Cardiac fibroblast (primary cell): ENCODE measurements around the gene AKAP6.

Experiments used
- DNase-seq, 2 donors: peaks; one replicate each; pipeline versions ENCODE4 v3.0.0 to v3.0.0-alpha.2; 2010; ENCODE audit warnings: low read depth in 2 of 2
- H3K4me3 ChIP-seq, 2 donors: replicated peaks in 1 of 2; 1 replicate in 1 of 2; 2 replicates in 1 of 2; pipeline ENCODE4 v1.5.1; 2011; ENCODE audit warnings: low read depth in 2 of 2, low read length in 2 of 2, mild to moderate bottlenecking in 2 of 2, moderate library complexity in 1 of 2
- TF ChIP-seq, protein P1 (sequence below): IDR thresholded peaks from one replicate; pipeline ENCODE4 v1.5.1; 2011; ENCODE audit warnings: low read depth, mild to moderate bottlenecking, low read length, inconsistent platforms

AKAP6 gene

DNA sequence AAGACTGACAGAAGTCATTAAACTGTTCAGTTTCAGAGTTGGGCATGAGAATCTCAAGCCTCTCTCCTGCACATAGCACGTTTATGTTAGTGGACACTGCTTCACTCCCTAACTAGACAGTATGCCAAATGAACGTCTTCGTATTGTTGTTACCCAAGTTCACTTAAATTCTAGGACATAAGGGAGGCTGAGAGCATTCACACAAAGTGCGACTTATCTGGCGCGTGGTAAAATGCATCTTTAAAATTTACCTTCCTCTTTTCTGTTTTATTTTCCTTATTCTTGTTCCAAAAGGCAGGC, 166.3 kb downstream of the AKAP6 start:
- DNase-seq = no peak
- TF ChIP-seq, protein P1, sequence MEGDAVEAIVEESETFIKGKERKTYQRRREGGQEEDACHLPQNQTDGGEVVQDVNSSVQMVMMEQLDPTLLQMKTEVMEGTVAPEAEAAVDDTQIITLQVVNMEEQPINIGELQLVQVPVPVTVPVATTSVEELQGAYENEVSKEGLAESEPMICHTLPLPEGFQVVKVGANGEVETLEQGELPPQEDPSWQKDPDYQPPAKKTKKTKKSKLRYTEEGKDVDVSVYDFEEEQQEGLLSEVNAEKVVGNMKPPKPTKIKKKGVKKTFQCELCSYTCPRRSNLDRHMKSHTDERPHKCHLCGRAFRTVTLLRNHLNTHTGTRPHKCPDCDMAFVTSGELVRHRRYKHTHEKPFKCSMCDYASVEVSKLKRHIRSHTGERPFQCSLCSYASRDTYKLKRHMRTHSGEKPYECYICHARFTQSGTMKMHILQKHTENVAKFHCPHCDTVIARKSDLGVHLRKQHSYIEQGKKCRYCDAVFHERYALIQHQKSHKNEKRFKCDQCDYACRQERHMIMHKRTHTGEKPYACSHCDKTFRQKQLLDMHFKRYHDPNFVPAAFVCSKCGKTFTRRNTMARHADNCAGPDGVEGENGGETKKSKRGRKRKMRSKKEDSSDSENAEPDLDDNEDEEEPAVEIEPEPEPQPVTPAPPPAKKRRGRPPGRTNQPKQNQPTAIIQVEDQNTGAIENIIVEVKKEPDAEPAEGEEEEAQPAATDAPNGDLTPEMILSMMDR = no peak
- no peak overlapping the region for H3K4me3 ChIP-seq

DNA sequence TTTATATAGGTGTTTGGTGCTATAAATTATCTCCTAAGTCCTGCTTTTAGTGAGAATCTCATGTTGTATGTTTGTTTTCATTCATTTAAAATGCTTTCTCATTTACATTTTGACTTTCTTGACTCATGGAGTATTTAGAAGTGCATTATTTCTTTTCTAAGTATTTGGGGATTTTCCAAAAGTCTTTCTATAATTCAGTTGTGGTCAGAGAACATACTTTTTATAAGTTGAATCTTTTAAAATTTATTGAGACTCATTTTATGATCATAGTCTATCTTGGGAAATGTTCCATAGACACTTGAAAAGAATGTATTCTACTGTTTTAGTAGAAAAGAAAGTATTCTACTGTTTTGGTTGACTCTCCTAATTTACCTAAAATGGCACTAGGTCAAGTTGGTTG, 168.2 kb downstream of the AKAP6 start:
- H3K4me3 ChIP-seq = no peak overlapping the region
- DNase-seq = no peak
- TF ChIP-seq, protein P1 = no peak

DNA sequence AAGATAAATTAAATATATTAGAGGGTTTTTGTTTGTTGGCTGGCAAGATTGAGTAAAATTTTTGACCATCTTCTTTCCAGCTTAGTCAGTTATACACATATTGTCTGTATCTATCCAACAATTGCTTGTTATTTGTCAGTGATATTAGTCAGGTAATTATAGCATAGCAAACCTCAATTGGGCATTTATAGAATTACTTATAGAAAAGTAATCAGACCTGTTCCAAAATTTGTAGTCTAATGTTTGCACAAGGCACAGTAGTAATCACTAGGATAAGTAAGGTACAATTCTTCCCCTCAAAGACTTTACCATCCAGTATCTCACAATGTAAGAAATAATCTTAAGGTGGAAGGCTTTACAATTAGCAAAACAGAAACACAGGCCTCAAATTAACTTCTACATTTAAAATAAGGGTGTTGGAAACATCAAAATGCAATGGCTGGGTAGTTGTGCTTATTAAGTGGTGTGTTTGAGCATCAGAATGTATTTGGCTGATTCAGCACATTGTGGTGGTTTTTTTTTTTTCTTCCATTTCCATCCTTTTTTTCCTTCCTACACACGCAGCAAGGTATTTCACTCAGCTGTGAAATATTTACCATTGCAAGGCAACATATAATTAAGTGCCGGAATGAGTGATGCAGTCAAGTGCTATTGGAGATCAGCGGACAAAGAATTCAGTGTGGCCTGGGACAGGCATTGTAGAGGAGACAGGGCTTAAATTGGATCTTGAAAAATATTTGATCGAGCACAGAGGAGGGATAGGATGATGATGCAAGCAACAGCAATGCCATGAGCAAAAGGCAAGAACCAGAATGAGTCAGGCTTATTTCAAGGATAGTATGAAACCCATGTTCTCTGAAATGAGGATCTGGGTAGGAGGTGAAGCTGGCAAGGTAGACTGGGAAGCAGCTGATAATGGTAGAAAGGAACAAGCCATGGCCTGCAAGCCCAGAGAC, 178.2 kb downstream of the AKAP6 start:
- H3K4me3 ChIP-seq = no peak overlapping the region
- TF ChIP-seq, protein P1 = no peak
- peak; percentile 64 to 88 for DNase-seq

DNA sequence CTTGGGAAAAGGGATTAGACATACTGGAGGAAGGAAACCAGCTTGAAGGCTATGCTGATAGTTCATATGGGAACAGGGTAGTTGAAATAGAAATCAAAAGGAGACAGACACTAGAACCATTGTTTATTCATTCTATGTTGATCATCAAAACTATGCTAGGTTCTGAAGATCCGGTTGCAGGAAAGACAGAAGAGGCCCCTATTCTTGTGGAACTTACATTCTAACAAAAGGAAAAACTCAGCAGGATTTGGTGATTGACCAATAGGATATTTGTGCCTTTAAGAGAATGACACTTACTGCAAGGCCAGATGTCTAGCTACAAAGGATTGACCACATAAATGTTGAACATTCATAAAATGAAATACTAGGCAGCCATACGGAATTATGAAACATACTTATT, 179.2 kb downstream of the AKAP6 start:
- TF ChIP-seq, protein P1 = no peak
- peak; percentile 31 to 68 for DNase-seq
- H3K4me3 ChIP-seq = no peak overlapping the region

DNA sequence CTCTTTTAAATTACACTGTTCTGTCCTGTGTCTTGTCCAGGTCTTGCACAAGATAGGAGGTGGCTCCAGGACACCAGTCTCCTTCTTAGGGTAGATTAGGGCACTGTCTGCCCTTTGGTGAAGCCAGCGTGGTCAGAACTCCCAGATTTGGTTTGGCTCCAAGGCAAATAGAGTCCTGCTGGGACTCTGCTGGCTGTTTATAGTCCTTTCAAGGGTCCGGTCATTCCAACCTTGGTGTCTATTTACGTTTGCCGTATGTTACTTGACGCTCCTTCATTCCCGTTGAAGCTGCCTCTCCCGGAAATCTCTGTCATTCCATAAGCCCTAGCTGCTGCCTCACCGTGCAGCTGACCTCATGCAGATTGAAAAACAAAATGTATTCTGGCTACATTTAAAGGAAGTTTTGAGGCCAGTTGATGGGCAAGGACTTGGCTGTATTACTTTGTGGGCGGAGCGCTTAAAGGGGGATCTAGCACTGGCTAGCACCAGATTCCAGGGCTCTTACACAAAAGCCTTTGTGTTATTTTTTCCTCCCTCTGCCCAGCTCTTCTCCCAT, 180.6 kb downstream of the AKAP6 start:
- DNase-seq = peak; percentile 98 to 99
- TF ChIP-seq, protein P1 = no peak
- peak overlapping the region in 1 of 2 donors; percentile 19 for H3K4me3 ChIP-seq

DNA sequence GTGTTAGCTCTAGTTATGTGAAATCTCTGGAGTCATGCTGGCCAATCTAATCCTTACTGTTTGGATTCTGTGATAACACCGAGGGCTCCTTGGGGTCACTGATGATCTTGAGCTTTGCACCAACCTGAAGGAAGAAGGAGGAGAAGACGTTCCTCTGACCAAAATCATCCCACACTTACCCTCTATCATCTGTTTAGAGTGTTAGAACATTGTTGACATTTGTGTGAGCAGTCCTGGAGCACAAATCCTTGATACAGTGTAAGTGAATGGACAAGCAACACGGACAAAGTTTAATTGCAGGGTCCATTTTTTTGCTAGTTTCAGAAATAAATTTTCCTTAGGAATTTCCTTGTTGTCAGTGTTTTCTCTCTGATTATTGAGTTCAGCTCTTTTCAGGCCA, 181.7 kb downstream of the AKAP6 start:
- H3K4me3 ChIP-seq = no peak overlapping the region
- DNase-seq = peak in 1 of 2 donors; percentile 5
- TF ChIP-seq, protein P1 = no peak
